Measurements from ENCODE around the gene EHD1.

EHD1 gene

DNA sequence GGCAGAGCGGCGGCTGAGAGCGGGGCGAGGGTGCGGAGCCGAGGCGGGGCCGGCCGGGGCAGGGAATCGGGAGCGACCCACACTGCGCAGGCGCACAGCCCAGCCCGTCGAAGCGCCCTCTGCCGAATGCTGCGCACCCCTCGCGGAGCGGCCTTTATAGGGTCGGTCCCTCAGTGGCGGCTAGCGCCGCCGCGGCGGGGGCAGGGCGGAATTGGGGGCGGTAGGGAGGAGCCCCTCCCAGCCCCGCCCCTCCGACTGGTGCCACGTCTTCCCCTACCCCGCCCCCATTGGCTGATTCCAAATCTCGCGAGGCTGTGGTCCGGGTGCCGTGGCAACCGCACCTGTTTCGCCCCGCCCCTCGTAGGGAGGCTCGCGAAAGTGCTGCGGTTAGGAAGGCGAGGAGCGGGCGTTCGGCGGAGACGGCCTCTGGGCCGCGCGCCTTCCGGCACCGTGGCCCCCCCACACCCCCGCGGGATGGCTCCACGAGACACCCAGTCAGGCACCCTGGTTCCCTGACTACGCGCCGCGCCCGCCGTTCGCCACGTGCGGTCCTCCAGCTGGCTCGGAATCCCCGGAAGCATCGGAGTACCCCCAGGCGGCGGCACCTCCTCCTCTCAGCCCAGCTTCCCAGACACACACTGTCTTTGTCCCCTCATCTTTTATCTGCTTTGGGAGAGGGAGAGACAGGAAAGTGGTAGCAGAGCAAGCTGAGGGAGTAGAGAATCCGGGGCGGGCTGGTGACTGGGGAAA lies at the start of gene EHD1:
Gene EHD1 (minus strand): TSS at position 128 of the 750 bp plus-strand sequence. CDS start 157 bp downstream, outside the sequence.
- peak; percentile 92 to 96 for DNase-seq

DNA sequence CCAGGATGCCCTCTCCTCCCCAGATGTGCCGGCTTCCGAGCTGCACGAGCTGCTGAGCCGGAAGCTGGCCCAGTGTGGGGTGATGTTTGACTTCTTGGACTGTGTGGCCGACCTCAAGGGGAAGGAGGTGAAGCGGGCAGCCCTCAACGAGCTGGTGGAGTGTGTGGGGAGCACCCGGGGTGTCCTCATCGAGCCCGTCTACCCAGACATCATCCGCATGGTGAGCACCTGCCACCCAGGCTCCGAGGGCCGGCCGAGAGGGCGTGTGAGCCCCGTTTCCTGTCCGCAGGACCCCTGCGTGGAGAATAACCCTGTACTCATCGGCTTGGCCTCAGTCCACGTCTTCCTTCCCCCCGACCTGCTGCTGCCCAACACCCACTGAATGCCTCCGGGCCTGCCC lies 48.3 kb upstream of the EHD1 start:
- no peak for DNase-seq

DNA sequence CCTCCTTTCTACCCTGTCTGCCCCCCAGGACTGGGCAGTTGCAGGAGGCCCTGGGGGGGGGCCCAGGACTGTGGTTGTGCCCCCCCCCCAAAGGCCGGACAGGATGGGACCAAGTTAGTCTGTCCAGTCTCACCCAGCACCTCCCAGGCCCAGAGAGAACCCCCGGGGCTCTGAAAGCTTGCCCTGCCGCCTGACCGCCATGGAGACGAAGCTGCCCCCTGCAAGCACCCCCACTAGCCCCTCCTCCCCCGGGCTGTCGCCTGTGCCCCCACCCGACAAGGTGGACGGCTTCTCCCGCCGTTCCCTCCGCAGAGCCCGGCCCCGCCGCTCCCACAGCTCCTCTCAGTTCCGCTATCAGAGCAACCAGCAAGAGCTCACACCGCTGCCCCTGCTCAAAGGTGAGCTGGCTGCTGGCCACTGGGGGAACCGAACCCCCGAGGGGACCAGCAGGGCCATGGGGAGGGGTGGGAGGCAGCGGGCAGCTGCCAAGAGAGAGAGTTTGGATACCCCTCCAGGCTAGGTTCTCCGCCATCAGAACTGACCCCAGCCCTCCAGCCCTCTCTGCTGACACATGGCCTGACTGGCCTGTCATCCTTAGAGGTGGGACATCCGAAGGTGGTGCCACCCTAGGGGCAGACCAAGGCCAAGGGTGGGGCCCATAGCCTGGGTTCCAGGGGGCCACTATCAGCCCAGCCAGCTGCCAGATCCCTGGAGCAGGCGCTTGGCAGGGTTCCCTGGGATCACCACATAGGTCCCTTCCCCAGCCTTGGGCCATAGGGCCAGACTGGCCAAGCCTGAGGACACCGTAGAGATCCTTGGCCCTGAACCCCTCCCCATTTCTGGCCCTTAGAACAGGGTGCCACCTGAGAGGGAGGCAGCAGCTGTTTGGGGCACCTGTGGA lies 47.4 kb upstream of the EHD1 start:
- DNase-seq = no peak

DNA sequence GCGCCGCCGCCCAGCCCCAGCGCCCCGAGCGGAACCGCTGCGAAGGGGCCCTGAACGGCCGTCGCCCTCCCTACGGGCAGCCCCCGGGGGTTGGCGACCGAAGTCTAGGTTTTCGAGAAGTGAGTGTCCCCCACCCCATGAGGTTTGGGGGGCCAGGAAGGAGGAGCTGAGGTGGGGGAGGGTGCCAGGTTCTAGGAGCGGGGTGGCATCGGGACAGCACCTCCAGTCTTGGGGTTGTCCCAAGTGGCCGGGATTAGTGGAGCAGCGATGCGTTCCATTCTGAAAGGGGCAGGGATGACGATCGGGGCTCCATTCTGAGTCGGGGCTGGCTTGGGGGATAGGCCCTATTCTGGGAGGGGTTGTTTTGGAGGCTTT lies 46.5 kb upstream of the EHD1 start:
- DNase-seq = no peak

DNA sequence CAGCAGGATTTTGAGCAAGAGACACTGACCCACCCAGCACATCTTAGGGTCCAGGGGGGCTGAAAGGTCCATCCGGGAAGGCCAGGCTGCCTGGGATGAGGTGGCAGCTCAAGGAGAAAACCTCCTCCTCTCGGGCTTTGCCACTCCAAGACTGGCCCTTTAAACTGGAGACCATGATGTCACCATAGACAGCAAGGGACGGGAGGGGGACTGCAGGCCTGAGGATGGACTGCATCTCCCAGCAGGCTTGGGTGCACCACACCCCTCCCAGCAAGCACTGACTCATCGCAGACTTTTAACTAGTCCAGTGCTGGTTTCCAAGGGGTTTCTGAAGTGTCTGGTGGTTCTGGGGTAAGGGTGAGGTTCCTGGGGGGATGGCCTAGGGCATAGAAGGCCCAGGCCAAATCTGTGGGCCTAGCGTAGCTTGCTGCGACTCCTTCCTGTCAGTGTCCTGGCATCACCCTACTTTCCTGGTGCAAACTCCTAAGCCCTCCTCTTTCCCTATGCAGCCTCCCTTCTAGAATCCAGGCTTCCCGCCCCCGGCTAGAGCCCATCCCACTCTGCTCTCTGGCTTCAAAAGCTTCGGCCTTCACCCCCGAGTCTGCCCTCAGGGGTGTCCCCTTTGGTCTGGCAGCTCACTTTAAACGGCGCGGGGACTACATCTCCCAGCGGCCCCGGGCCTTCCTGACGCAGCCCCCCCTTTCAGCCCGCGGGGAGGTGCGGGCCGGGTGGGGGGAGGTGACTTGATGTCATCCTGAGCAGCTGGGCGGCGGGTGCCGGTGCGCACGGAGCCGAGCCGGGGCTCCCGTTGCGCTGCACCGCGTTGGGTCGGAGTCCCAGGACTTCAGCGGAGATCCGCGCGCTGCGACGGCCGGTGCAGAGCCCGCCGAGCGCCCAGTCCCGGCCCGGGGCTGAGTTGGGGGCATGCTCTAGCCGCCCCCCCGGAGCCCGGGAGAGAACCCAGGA lies 45.8 kb upstream of the EHD1 start, which contains the start of gene PPP2R5B:
Gene PPP2R5B (plus strand): TSS at position 746 of the 966 bp plus-strand sequence. CDS start 1,046 bp downstream, outside the sequence.
- DNase-seq = peak; percentile 87 to 88

DNA sequence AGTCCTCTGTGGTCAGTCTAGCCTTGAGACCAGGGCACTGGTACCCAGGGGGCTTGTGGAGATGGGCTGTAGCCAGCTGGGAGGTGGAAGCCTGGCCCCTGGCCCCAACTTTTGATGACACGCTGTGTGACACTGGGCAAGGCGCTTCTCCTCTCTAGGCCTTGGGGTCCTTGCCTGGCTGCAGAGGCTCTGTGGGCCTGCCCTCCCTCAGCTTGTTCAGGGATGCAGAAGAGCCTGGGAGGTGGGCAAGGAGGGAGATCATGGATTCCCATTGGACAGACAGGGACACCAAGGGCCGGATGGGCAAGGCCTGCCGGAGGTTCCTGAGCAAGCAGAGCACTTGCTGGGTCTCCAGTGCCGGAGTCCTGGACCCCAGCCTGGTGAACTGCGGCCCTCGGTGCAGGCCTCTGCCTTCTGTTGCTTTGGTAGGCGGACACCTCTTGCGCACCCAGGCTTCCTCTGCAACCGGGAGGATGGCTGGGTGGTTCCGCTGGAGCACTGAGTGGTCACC lies 44.8 kb upstream of the EHD1 start:
- no peak for DNase-seq

DNA sequence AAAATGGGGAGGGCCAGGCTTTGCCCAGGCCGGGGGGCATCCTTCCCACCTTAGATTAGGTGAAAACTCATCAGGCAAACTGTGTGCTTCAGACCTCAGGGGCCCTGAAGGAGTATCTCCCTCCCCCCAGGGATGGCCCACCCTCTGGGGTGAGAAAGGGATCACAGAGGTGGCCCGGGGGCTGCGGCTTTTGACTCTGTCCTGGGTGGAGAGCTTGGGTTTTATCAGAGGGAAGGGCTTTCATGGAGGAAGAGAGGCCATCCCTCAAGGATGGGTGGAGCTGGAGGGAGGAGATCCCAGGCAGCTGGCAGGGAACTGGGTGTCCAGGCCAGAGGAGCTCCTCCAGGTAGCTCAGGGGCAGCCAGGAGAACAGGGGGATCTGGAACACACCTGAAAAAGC lies 43.0 kb upstream of the EHD1 start:
- DNase-seq = no peak

DNA sequence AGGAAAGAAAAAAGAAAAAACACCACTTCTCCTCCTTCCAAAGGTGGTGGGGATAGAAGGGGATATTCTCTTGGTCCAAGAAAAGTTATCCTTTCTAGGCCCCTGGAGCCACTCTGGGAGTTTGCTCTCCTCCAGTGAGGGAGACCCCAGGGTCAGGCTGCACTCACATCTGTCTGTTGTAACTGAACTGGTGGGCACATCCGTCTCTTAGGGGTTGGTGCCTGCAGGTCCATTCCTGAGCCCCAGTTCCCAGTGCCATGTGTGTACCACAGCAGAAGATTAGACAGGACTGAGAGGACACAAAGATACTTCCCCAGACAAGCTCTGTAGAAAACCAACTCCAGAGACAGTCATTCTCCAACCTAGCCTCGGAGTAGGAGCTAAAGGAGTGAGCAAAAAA lies 41.7 kb upstream of the EHD1 start:
- DNase-seq = no peak

DNA sequence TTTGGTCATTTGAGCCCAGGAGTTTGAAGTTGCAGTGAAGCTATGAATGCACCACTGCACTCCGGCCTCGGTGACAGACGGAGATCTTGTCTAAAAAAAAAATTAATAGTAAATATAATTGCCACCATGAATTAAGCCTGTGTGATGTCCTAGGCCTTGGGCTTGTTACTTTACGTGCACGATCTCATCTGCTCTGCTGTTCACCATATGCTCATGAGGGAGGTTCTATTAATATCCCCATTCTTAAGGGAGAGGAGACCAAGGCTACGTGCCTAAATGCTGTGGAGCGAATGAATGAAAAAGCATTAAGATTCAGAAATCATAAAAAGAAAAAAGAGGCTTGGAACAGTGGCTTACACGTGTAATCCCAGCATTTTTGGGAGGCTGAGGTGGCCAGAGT lies 41.2 kb upstream of the EHD1 start:
- DNase-seq = no peak

DNA sequence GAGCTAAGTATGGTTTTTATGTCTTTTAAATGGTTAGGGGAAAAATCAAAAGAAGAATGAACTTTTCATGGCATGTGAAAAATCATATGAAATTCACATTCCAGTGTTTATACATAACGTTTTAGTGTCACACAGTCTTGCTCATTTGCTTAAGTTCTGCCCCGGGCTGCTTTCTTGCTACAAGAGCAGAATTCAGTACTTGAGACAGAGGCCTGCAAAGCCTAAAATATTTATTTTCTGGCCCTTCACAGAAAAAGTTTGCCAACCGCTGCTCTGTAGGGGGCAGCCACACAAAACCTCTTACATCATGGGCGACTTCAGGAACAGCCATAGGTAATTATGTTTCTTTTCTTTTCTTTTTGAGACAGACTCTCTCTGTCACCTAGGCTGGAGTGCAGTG lies 39.6 kb upstream of the EHD1 start:
- DNase-seq = peak; percentile 29 to 51

DNA sequence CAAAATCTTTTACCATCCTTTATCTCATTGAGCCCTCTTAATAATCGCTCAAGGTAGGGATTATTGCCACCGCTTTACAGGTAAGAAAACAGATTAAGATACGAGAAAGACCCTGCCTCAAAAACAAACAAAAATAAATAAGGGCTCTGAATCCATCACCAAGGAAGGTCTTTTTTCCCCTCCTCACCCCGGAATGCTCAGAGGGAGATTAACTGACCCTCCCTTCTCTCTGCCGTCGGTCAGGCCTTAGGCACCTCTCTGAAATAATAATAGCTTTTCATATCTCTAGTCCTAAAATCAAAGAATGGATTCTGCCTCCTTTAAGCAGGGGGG lies 39.2 kb upstream of the EHD1 start:
- no peak for DNase-seq

DNA sequence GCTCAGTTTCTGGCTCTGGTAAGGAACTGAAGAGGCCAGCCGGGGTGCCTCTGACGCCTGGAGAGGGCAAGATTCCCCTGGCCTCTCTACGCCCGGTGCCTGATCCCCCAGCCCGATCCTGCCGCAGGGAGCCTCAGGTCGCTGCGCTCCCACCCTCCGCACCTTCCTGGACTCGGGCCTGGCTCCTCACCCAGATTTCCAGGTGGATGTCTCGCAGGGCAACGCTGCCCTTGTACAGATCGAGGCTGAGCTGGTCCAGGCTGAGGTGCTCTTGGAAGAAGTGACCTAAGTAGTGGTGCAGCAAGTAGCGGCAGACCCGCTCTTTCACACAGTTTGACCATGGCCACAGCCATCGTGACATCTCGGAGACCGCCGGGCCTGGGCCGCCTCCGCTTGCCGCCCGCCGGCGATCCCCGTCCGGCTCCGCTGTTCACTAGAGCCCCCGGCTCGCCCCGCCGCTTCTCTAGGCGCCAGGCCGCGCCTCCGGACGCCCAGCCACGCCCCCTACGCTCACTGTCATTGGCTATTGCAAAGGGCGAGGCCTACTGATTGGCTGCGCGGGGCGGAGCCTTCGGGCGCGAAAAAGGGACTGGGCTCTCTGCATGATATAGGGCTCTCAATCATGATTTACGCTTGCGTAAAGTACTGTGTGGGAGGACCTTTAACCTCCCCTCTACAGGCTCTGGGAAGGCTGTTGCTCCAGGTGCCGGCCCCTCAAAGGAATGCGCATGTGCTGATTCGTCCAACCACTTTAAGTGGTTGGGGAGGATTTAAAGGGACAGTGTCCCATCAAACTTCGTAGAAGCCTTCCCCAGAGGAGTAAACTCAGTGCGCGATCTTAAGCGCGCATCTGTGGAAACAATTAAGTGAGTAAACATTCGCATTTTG lies 38.6 kb upstream of the EHD1 start, which contains the start of gene ATG2A:
Gene ATG2A (minus strand): TSS at position 435 of the 888 bp plus-strand sequence. CDS start 74 bp downstream, at position 361.
- DNase-seq = peak; percentile 99

DNA sequence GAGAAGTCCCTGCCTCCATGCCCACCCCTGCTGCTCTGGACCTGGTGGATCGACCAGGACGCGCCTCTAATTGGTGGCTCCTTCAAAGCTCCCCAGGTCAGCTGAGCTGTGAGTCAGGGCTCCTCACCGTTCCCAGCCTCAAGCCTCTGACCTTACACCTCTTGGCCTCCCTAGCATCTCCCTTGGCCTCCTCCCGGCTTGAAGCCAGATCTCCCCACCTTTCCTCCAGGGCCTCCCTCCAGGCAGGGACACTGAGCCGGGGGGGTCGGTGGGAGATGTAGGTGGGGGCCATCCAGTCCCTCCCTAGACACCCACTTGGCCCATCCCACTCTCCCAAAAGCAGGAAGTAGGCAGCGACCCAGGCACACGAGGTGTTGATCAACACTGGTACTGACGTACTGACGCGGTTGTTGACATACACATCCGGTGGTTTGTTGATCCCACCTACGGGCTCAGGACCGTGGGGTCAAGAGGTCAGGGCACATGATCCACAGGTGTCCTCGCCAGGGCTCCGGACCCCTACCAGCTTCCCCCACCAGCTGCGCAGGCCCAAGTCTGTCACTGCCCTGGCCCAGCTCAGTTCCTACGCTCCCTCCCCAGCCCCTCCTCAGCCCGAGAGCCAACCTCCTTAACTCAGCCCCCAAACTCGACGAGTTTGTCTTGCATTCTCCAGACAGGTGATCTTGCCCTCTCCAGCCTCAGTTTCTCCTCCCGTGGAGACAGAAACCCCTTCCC lies 37.8 kb upstream of the EHD1 start:
- no peak for DNase-seq

DNA sequence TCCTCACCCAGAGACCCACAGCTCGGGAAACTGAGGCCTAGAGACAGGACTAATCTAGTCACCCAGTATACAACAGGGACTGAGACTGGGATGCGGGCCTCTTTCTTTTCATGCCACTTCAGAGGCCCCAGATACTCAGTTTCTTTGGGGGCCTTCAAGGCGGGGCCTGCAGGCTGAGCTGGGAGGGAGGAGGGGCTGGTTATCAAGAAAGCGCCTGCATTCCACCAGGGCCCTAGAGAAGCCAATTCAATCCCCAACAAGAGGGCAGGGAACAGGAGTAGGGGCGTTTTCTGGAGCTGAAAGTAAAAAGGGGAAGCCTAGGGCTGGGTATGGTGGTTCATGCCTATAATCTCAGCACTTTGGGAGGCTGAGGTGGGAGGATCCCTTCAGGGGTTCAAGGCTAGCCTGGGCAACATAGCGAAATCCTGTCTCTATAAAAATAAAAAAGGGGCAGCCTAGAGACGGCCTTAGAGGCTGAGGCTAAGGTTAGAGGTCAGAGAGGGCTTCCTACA lies 37.0 kb upstream of the EHD1 start:
- no peak for DNase-seq

DNA sequence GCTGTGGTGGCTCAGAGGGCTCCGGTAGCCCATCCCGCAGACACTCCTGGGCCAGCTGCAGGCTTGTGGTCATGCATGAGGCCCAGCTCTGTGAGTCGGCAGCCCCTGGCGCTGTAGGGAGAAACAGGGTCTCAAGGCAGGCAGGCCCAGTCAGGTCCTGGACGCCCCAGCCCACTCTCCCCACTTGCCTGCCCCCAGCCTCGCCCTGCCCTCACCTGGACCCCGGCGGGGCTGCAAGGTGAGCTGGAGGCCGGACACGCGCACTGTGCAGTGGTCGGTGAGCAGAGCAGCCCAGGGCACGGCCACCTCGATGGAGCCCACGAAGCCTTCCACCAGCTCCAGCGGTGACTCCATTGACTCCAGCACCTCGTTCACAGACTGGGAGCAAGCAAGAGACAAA lies 35.7 kb upstream of the EHD1 start:
- no peak for DNase-seq

DNA sequence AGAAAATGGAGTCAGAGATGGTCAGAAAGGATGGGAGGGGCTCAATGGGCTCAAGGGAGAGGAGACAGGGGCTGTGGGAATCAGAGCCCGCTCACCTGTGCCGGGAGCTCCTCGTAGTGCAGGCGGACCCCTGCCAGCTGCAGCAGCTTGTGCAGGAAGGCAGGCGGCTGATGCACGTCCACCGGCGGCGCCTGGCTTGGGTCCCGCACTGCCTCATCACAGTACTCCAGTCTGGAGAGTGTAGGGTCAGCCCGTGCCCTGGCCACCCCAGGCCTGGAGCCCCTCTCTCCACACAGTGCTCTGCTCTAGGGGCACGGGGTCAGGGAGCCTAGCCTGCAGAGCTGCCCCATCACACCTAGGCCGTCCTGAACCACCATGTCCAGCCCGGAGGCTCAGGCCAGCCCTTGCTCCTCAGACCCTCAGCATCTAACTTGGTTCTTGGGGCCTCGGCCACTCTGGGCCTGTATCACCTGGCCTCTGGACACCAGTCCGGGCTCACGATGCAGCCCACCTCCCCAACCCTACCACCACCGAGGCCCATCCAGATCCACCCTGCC lies 34.8 kb upstream of the EHD1 start:
- no peak for DNase-seq

DNA sequence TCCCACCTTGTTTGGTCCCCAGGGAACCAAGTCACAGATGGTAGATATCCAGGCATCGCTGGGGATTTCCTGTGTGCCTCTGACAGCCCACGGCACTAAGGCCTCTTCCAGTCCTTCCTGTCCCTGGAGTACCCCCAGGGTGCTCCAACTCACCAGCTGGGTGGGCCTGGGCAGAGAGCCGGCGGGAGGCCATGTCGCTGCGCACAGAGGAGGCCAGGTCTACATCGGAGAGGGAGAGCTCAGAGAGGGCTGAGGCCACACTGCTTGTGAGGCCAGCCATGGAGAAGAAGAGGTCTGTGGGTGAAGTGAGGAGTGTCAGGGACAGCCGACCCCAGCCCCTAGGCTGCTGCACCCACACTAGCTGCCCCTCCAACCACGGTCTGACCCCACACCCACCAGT lies 33.3 kb upstream of the EHD1 start:
- no peak for DNase-seq

DNA sequence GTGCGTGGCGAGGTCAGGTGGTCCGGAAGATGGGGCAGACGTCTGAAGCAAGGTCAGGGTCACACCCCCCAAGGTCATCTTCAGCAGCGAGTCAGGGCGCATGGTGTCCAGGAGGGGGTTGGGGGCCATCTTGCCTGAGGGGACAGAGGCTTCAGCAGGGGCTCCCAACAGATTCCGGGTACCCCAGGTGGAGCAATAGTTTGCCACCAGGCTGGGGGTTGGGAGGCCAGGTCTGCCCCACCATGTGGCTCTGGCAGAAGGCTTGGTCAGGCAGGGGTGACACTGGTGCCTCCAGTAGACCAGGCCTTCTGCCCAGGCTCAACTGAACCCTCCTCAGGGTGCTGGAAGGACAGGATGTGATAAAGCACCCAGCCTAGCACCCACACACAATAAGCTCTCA lies 32.7 kb upstream of the EHD1 start:
- no peak for DNase-seq

DNA sequence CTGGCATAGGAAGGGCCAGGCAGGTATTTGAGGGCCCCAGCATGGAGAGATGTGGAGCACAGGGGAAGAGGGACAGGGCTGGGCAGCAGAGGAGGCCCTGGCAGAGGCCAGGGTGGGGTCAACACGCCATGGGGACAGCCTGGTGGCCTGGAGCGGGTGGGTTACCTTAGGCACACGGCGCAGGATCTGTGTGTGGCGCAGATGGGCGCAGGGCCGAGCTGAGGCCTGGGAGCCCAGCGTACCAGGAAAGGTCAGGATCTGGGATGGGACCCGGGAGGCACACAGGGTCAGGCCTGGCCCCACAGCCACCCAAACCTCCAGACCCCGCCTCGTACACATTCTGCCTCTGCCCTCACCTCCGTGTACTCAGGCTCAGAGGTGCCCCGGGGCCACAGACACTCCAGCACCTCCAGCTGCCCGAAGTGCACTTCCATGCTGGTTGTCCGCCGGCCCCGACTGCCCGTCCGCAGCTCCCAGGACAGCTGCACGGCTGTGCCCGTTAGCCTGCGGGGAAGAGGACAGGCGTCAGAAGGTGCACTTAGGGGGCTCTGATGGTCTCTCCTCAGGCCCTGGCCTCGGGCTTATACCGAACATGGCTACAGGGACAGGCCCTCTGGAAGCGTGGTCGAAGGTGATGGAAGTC lies 32.2 kb upstream of the EHD1 start:
- DNase-seq = no peak
